K562 (cell line): ENCODE measurements around the gene RNF126. TPM values are rescaled to one million over a fixed set of nuclear protein-coding genes. Genes with fewer than 3 reads are reported as not detected.

Source experiments
- ATAC-seq: fragments of 200-7000 bp; cut with Tn5 transposase; 3 replicates; pipeline ENCODE4 v1.9.1; 2020; ENCODE audit warnings: moderate library complexity
- BruUV-seq: library from RNA; stranded (reverse); fragments of 400-500 nt; replicated peaks from 2 replicates; lab custom pipeline; 2021; lab: Mats Ljungman, UMichigan
- CTCF ChIA-PET: fragments of 300-600 bp; formaldehyde crosslinking; extraction: SDS; loops from one replicate; lab custom pipeline; 2021; ENCODE audit warnings: low intra/inter-chr PET ratio; lab: Yijun Ruan, JAX
- POLR2A ChIA-PET: fragments of 300-600, 350-650 bp; sonication (Branson Sonifier 250); formaldehyde crosslinking; extraction: SDS; loops from one replicate; lab custom pipeline; 2021; ENCODE audit warnings: antibody characterized with exemption, inconsistent platforms; lab: Yijun Ruan, JAX
- DNase-seq, 4 experiments: peaks; one replicate each; pipeline versions ENCODE4 v3.0.0 to v3.0.0-alpha.2; 2011 to 2018; ENCODE audit warnings: low spot score in 3 of 4, mixed read lengths in 3 of 4; ENCODE audit errors: extremely low read depth in 1 of 4
- FAIRE-seq: peaks from 2 replicates; lab custom pipeline; 2011; peaks lifted over from hg19 to GRCh38; lab: Jason Lieb, UNC
- H2AFZ ChIP-seq: 2 replicates; pipeline ENCODE4 v1.6.0; 2011; ENCODE audit warnings: low read depth, low read length, control low read depth, inconsistent platforms
- H3K27ac ChIP-seq: fragments of 200-600 bp; 3 replicates; pipeline ENCODE4 v1.8.0; 2011; ENCODE audit warnings: low read depth, mild to moderate bottlenecking, control low read depth, inconsistent platforms, low read length, moderate library complexity, mixed read lengths; ENCODE audit errors: extremely low read depth
- H3K27me3 ChIP-seq, 2 experiments: fragments of 300-600 bp in 1 of 2; 2 replicates in 1 of 2; 3 replicates in 1 of 2; pipeline versions ENCODE4 v1.6.0 to v1.8.0; 2011; ENCODE audit warnings: inconsistent platforms in 2 of 2, low read length in 2 of 2, mild to moderate bottlenecking in 1 of 2, mixed read lengths in 1 of 2, moderate library complexity in 1 of 2; ENCODE audit not compliant: control insufficient read depth in 2 of 2, insufficient read depth in 2 of 2
- H3K36me3 ChIP-seq: fragments of 300-600 bp; 3 replicates; pipeline ENCODE4 v1.8.0; 2011; ENCODE audit warnings: mild to moderate bottlenecking, low read length, inconsistent platforms; ENCODE audit not compliant: control insufficient read depth, insufficient read depth
- H3K4me1 ChIP-seq, 2 experiments: fragments of 200-600 bp in 1 of 2; replicated peaks in 1 of 2; 2 replicates in 1 of 2; 3 replicates in 1 of 2; pipeline versions ENCODE4 v1.5.1 to v1.8.0; 2011; ENCODE audit warnings: inconsistent platforms in 2 of 2, low read length in 2 of 2, mild to moderate bottlenecking in 1 of 2, mixed read lengths in 1 of 2, moderate library complexity in 1 of 2; ENCODE audit not compliant: control insufficient read depth in 2 of 2, insufficient read depth in 2 of 2
- H3K4me2 ChIP-seq: 2 replicates; pipeline ENCODE4 v1.6.1; 2011; ENCODE audit warnings: low read length, control low read depth, inconsistent platforms, mixed read lengths; ENCODE audit not compliant: insufficient read depth
- H3K4me3 ChIP-seq: fragments of 200-600 bp; sonication (generic), shearing (Covaris generic); 2 replicates; pipeline ENCODE4 v1.5.1; 2016; ENCODE audit warnings: control low read depth, inconsistent platforms
- H3K79me2 ChIP-seq: fragments of 200-600 bp; 3 replicates; pipeline ENCODE4 v1.8.0; 2011; ENCODE audit warnings: low read length, inconsistent platforms; ENCODE audit not compliant: control insufficient read depth, insufficient read depth
- H3K9ac ChIP-seq, 2 experiments: 2 replicates each; pipeline versions ENCODE4 v1.6.0 to v1.6.1; 2011; ENCODE audit warnings: low read depth in 2 of 2, low read length in 2 of 2, control low read depth in 1 of 2, inconsistent platforms in 1 of 2, mild to moderate bottlenecking in 1 of 2, mixed read lengths in 1 of 2; ENCODE audit not compliant: insufficient read depth in 1 of 2
- H3K9me1 ChIP-seq: one replicate; pipeline ENCODE4 v1.6.0; 2011; ENCODE audit warnings: inconsistent platforms, mild to moderate bottlenecking, low read length, moderate library complexity; ENCODE audit not compliant: control insufficient read depth, insufficient read depth
- H3K9me3 ChIP-seq: replicated peaks from 2 replicates; pipeline ENCODE4 v1.5.1; 2011; ENCODE audit warnings: low read depth, low read length, inconsistent platforms; ENCODE audit not compliant: control insufficient read depth, insufficient read depth
- H4K20me1 ChIP-seq: replicated peaks from 2 replicates; pipeline ENCODE4 v1.6.1; 2011; ENCODE audit warnings: low read length, inconsistent platforms, mixed read lengths; ENCODE audit not compliant: control insufficient read depth, insufficient read depth
- CBX3 ChIP-seq, 2 experiments: IDR thresholded peaks; 1 replicate in 1 of 2; 2 replicates in 1 of 2; pipeline ENCODE4 v1.6.1; 2012; ENCODE audit warnings: inconsistent platforms in 2 of 2, low read length in 2 of 2, borderline replicate concordance in 1 of 2, control low read depth in 1 of 2
- POLR2G ChIP-seq: fragments of 200-400 bp; formaldehyde crosslinking; IDR thresholded peaks from 2 replicates; pipeline ENCODE4 v1.6.1; 2017; ENCODE audit warnings: low read depth, mild to moderate bottlenecking, antibody characterized with exemption, low read length, moderate library complexity
- WGBS: fragments of 100-300 bp; shearing (Covaris generic); methylation state at CpG from one replicate; pipeline ENCODE4 v1.1.6; 2016; ENCODE audit warnings: low coverage, mixed read lengths; ENCODE audit not compliant: insufficient coverage; ENCODE audit errors: missing lambda C conversion rate; 5-methylcytosine and 5-hydroxymethylcytosine counted together
- in situ Hi-C: fragments of 300-500 bp; cut with MboI; formaldehyde crosslinking; loops from 4 replicates; pipeline ENCODE4 v1.15.0; 2018; ENCODE audit warnings: inconsistent platforms, mixed read lengths
- intact Hi-C: fragments of 100-400 bp; cut with micrococcal nuclease; formaldehyde crosslinking; loops from 2 replicates; pipeline ENCODE4 v1.14.2; 2022
- polyA plus RNA-seq, 8 experiments: library from polyadenylated mRNA; depleted of rRNA in 4 of 8; stranded (reverse) in 5 of 8; unstranded in 3 of 8; fragments of >200 nt; fragmentation: Nextera tagmentation in 2 of 8; fragmentation: Illumina TruSeq in 1 of 8; extraction: Ambion mirVana in 2 of 8; extraction: Trizol in 1 of 8; gene quantifications; 2 replicates each; pipeline versions ENCODE4 v1.2.1 to v1.2.3, GENCODE V29; 2011 to 2014; ENCODE audit warnings: inconsistent platforms in 1 of 8, missing spikeins in 1 of 8
- total RNA-seq, 7 experiments: library from RNA; depleted of rRNA in 6 of 7; stranded (reverse); fragments of >200 nt in 6 of 7; fragmentation: Illumina TruSeq in 2 of 7; extraction: Trizol in 2 of 7; gene quantifications; 2 replicates each; pipeline versions ENCODE4 v1.2.1 to v1.2.3, GENCODE V29; 2011 to 2021; ENCODE audit warnings: low replicate concordance in 1 of 7
- TF ChIP-seq, protein P1 (sequence below), 2 experiments: fragments of 450-650 bp; IDR thresholded peaks; 2 replicates each; pipeline ENCODE4 v1.6.1; 2016; ENCODE audit warnings: mild to moderate bottlenecking in 2 of 2, borderline replicate concordance in 1 of 2, low read depth in 1 of 2, moderate library complexity in 1 of 2

Gene RNF126
- total and polyA plus RNA-seq, 9 of the 15 experiments (the other 6 are each of a cell fraction or from before 2014, with no cell fraction given): 0.27 to 101 (median 12.3) TPM

- no peaks in the 10 kb centered on the region for H3K9me1 ChIP-seq
- POLR2A ChIA-PET: interaction anchor here (0.7 to 1.6 kb wide), 4 partner anchors 9 to 105 kb away, joined by 3 to 4 read pairs (median 4); no protein-coding TSS in a partner anchor
- no peaks in the 10 kb centered on the region; the same call in 1 of the 2 replicates for H4K20me1 ChIP-seq
- no peak overlapping the region for H3K4me3 ChIP-seq
- H3K9me3 ChIP-seq: no peaks in the 10 kb centered on the region
- H3K4me2 ChIP-seq: no peak overlapping the region
- no peak overlapping the region for H3K9ac ChIP-seq
- no peak for ATAC-seq
- BruUV-seq: TSS peak; percentile 59
- peaks cover 0 to 31% of the 10 kb centered on the region in 2 experiments; a peak in 2 of 5 replicates for H3K4me1 ChIP-seq
- DNase-seq: peak in 1 of 4 experiments; percentile 14
- no peak overlapping the region for H2AFZ ChIP-seq
- CTCF ChIA-PET: no interaction called here
- H3K27ac ChIP-seq: no peak overlapping the region
- no peak for FAIRE-seq
- peaks cover 8% of the 10 kb centered on the region for H3K79me2 ChIP-seq
- peaks cover 75% of the 10 kb centered on the region; the same call in 2 of the 3 replicates for H3K36me3 ChIP-seq
- in situ Hi-C loops: no loop called here
- no peak for TF ChIP-seq CBX3 (IDR thresholded peaks at IDR 0.05; ENCODE audit: borderline replicate concordance in 1 of 2, low read length in 2 of 2)
- TF ChIP-seq, protein P1, sequence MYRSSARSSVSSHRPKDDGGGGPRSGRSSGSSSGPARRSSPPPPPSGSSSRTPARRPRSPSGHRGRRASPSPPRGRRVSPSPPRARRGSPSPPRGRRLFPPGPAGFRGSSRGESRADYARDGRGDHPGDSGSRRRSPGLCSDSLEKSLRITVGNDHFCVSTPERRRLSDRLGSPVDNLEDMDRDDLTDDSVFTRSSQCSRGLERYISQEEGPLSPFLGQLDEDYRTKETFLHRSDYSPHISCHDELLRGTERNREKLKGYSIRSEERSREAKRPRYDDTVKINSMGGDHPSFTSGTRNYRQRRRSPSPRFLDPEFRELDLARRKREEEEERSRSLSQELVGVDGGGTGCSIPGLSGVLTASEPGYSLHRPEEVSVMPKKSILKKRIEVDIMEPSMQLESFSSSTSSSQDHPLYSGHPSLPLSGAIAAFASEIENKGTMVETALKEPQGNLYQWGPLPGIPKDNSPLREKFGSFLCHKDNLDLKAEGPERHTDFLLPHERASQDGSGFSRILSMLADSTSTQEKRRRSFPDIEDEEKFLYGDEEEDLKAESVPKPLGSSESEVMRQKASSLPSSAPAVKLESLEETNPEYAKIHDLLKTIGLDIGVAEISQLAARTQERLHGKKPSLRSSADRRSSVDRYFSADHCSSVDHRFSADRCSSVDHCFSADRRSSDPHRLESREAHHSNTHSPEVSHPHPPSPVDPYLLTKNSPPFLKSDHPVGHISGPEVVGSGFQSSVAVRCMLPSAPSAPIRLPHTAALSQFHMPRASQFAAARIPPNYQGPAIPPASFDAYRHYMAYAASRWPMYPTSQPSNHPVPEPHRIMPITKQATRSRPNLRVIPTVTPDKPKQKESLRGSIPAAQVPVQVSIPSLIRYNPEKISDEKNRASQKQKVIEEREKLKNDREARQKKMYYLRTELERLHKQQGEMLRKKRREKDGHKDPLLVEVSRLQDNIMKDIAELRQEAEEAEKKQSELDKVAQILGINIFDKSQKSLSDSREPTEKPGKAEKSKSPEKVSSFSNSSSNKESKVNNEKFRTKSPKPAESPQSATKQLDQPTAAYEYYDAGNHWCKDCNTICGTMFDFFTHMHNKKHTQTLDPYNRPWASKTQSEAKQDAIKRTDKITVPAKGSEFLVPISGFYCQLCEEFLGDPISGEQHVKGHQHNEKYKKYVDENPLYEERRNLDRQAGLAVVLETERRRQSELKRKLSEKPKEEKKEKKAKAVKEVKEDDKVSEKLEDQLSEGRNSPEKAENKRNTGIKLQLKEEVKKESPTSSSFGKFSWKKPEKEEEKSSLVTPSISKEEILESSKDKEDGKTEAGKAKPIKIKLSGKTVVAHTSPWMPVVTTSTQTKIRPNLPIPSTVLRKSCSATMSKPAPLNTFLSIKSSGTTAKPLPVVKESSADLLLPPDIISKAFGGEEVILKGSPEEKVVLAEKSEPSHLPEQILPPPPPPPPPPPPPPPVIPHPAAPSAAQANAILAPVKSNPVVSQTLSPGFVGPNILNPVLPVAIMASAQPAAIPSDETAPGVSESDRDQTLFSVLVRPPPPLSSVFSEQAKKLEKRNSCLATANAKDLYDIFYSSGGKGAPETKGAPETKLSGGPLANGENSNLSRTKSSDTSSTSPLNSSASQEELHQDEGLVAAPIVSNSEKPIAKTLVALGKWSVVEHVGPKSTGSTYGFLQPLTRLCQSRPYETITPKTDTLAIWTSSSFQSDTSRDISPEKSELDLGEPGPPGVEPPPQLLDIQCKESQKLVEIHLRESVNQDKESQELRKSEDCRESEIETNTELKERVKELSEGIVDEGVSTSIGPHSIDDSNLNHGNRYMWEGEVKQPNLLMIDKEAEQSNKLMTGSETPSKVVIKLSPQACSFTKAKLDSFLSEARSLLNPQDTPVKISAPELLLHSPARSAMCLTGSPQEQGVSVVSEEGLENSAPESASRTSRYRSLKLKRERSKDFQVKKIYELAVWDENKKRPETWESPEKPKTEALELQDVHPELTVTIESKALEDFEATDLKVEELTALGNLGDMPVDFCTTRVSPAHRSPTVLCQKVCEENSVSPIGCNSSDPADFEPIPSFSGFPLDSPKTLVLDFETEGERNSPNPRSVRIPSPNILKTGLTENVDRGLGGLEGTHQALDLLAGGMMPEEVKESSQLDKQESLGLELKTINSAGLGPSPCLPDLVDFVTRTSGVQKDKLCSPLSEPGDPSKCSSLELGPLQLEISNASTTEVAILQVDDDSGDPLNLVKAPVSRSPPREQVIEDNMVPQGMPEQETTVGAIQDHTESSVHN (IDR thresholded peaks at IDR 0.05; ENCODE audit: borderline replicate concordance in 1 of 2, low read depth in 1 of 2): no peak
- peak; percentile 49 for TF ChIP-seq POLR2G
- no peaks in the 10 kb centered on the region for H3K27me3 ChIP-seq
- 94% methylated on average over 25 of the region's 52 CpGs for WGBS
- intact Hi-C loops: no loop called here
Observed at GRCh38 chr19:647566-648284, 15.3 kb downstream of the RNF126 start.
